B cell (primary cell): ENCODE data around the gene LRBA.

Source experiments
- CTCF ChIP-seq: fragments of 200-600 bp; IDR thresholded peaks from one replicate; pipeline ENCODE4 v1.8.0; 2022; ENCODE audit warnings: antibody characterized with exemption, mild to moderate bottlenecking
- EZH2 ChIP-seq: IDR thresholded peaks from 2 replicates; pipeline ENCODE4 v1.6.1; 2012; ENCODE audit warnings: borderline replicate concordance, low read depth, mild to moderate bottlenecking, moderate library complexity, low read length; ENCODE audit not compliant: insufficient read depth, poor library complexity, severe bottlenecking

- no peak for TF ChIP-seq CTCF
- TF ChIP-seq EZH2: no peak
Measured at GRCh38 chr4:150495550-150495949, 519.5 kb downstream of the LRBA start.
